Stimulated activated CD4-positive, alpha-beta T cell treated with anti-CD3 and anti-CD28 coated beads, TNF-alpha, amount 100 ng/mL, for 48 hours (primary cell): Measurements from ENCODE around the gene ERC1.

Source experiments
- DNase-seq, 3 donors: peaks; one replicate each; pipeline ENCODE4 v3.0.0-alpha.2; 2020; ENCODE audit warnings: low read depth in 3 of 3

The ERC1 gene

DNA sequence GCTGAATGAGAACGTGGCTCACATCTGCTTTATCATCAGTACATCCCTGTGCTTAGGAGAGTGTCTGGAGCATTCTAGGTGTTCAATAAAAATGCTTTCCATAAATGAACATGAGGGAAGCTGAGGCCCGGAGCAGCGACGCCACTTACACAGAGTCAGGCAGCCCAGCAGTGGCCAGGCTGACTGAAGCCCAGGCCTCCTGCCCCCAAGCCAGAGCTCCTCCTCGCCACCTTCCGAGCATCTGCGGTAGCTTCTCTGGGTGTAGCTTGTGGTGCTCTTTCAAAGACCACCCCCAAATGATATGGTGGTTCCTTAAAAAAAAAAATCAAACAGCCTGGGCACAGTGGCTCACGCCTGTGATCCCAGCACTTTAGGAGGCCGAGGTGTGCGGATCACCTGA is 514.6 kb downstream of the ERC1 start:
- no peak for DNase-seq

DNA sequence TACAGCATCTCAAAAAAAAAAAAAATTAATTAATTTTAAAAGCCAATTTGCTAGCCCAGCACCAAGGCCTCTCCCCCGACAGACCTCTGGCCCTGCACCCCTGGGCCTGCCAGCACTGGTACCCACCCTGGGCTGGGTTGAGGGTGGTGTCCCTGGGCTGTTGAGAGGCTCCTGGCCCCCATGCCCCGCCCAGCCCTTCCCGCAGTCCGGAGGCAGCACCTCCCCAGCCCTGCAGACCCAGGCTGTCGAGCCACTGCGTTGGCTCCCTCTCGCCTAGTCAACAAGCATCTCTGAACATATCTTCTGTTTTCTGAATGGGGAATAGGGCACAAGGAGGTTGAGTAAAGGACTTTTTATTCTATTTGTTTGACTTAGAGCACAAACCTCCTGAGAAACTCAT is 516.3 kb downstream of the ERC1 start:
- no peak for DNase-seq

DNA sequence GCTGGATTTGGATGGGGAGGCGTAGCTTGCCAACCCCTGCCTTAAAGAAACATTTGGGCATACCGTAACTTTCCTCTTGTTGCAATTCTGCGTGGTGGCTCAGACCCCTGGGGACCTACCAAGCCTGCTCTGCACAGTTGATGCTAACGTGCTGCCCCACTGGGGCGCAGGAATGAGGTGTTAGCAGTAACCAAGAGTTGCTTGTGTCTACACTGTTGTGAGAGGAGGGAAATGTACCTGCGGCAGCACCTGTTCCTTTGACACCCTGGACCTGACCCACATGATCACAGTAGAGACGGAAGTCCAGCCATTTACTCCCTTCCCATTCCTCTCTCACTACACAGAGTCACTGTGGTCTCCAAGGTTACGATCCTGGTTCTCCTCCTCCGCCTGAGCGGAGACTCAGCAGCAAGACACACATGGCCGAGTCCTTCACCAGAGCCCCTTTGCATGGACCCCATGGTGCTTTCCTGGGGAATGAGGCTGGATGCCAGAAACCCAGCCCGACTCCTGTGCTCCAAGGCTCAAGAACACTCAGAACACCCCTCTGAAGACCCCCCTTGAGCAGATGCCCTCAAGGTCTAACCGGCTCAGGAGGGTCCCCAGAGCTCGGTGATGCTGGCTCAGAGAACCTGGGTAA is 518.5 kb downstream of the ERC1 start:
- no peak for DNase-seq

- no peak for DNase-seq
These were observed 519.2 kb downstream of the ERC1 start for GRCh38 chr12:1510056-1510812.

GRCh38 chr12:1515010-1515409 is 524.0 kb downstream of the ERC1 start:
- no peak for DNase-seq

- DNase-seq = no peak
These were observed 524.4 kb downstream of the ERC1 start for GRCh38 chr12:1515428-1515827.

DNA sequence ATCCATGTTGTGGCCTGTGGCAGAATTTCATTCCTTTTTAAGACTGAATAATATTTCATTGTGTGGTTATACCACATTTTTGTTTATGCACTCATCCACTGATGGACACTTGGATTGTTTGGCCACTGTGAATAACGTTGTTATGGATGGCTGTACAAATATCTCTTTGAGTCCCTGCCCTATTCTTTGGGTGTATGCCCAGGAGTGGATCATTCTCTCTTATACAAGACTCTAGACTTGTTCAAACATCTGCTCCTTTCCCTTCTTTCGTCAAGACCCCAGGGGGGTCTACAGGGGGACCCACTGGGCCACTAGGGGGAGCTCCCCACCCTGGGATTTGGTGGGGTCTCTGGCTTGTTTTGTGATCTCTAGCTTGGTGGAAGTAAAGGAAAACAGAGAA is 526.0 kb downstream of the ERC1 start:
- no peak for DNase-seq

DNA sequence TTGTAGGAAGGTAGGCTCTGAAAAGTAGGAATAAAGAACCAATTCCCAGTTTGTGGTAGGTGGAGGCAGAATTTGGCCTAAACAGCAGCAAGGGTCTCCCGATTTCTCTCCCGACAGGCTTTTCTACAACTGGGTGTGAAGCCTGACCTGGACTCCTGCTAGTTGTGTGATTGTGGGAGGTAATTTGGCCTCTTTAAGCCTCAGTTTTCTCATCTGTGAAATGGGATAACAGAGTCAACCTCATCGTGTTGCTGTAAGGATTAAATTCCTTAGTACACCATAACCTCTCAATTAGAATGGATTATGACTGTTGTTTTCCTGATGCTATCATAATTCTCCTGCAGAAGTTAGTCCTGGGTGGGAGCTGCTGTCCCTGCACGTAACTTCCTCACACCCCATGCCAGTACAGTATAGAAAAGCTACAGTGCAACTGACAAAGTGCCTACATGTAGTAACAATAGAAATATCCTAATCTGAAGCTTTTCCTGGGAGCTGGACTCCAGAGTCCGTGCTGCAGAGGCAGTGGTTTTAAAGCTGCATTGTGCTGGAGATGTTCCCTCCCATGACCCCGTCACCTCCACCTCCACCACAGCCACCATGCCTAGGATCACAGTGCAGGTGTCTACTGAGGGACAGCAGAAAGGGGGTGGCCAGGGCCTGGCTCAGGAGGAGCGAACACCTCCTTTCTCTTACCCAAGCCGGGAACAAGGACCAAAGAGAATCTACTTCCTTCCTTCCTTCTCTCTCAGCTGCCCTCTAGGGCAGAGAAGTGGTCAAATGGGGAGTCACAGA is 526.9 kb downstream of the ERC1 start:
- DNase-seq = no peak

DNA sequence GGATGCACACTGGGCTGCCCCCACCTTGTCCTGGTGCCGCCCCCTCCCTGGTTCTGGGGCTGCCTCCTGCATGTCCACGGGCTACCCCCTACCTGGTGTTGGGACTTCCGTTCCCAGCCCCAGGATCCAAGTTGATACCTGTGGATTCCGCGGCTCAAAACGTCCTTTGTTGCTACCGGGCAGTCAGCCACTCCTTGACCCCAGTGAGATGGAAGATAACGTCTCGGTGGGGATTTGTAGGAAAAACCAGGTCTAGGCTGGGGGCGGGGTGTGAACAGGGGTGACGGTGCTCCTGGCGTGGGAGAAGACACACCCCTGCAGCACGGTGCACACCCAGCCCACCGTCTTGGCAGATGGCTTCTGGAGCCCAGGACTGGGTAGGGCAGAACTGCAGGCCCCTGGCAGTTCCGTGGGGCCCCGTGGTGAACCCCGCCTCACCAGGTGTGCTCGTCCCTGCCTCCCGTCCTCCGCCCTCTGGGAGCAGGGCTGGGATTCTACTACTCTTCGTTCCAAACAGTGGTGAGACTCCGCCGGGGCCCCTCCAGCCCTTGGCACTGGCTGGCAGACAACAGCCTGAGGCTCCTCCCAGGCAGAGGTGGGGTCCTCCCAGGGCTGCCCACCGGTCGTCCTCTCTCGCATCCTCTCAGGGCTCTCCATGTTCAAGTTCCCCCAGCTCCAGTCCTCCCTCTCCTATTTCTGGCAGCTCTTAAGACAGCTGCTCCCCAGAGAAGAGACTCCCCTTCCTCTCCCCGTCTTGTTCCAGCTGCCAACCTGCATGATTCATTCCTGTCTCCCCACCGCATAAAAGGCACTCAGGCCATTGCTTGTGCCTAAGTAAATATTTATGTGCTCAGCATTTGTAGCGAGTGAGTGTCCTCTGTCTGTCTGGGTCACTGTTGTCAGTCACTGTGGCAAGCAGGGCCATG is 527.8 kb downstream of the ERC1 start:
- DNase-seq = no peak

DNA sequence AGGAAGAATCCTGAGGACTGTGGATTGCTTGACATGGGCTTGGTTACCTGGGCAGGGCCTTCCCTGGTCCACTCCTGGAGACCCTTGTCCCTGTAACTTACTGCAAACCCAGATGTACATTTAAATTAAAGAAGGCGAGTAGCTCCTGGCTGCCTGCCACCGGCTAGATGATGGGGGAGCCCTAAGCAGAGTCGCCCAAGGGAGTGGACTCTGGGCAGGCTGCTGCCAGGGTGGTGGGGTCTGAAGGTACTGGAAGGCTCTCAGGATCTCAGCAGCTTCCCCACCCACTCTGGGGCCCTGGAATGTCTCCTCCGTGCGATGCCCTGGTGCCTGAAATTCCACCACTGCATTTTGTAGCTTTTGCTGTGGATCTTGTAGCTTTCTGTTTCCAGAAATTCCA is 528.6 kb downstream of the ERC1 start:
- no peak for DNase-seq

DNA sequence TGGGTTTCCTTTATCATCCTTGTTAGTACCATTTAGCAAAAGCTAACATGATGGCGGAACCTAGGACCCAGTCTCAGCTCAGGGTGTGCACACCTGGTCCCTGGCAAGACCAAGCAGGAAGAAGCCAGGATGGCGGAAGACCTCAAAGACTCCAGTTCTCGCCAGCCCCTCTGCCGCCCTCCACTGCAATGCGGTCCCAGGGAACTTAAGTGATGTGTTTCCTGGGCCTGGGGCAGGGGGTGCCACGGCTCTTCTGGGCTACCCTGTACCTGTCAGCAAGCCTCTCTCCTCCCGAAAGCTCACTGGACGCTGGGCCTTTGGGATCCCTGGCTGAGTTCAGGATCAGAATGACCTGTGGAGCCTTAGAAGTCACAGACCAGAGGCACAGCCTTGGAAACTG is 532.0 kb downstream of the ERC1 start:
- DNase-seq = no peak

DNA sequence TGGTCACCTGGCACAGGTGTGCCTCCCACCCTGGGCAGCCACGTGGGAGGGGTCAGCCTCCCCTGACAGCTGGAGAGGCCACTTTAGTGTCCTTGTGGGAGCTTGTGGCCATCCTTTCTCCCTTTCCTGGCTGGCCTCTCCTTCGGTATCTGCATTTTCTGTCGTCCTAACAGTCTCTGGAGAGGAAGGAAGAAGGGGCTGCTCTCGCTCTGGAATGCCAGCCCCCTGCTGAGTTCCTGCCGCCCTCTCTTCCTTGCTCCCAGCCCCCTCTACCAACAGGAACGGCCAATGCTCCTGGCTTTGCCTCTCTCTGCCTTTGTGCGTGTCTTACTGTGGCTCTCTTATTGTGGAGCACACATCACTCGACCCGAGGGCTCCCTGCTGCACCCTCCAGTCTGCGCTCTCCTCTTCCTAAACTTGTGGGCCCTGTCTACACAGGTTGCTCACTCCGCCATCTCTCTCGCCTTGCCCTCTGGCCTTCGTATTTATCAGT is 532.6 kb downstream of the ERC1 start:
- DNase-seq = no peak

GRCh38 chr12:1525858-1526257 is 534.8 kb downstream of the ERC1 start:
- no peak for DNase-seq

GRCh38 chr12:1527789-1528188 is 536.8 kb downstream of the ERC1 start:
- no peak for DNase-seq

GRCh38 chr12:1528791-1529190 is 537.8 kb downstream of the ERC1 start:
- no peak for DNase-seq

- DNase-seq = no peak
These were observed 538.3 kb downstream of the ERC1 start for GRCh38 chr12:1529228-1529861.

- DNase-seq = no peak
These were observed 539.0 kb downstream of the ERC1 start for GRCh38 chr12:1529862-1530591.

DNA sequence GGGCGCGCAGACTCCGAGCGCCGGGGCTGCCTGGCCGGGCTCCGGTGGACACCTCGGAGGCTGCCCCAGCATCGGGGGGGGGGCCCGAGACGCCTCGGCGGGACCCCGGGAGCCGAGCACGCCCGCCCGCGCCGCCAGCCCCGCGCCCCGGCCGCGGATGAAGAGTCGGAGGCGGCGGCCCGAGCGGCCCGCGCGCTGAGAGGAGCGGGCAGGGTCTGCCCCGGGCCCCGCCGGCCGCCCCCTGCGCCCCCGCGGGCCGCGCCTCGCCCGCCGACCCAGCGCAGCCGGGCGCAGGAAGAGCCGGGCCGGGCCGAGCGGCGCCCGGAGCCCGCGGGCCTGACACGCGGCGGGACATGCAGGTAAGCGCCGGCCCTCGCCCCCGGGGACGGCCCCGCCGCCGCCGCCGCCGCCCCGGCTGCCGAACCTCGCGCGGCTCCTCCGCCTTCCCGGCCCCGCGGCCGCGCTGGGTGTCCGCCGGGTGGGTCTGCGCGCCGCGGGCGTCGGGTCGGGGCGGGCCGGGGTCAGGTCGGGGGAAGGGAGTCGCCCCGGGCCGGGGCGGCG is 539.6 kb downstream of the ERC1 start:
- no peak for DNase-seq

DNA sequence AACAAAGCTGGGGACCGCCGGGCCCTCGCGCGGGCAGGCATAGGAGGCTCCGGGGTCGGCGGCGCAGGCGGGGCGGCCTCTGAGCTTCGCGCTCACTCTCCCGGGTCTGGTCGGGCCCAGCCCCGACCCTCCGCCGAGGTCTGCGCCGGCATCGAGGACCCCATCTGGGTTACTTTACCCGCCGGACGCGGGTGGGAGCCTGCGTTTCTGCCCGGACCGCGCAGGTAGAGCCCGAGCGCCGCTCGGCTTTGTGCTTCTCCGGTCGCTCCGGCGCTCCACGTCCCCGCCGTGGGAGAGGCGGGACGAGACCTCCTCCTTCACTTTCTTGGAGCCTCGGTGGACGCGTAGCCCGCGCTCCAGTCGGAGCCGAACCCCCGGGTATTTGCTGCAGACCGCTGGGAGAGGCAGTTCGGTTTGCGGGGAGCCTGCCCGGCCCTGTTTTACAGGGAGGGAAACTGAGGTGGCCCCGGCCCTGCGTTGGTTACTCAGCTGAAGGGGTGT is 540.2 kb downstream of the ERC1 start:
- DNase-seq = no peak
